Activated T-cell treated with anti-CD3 and anti-CD28 coated beads, Interleukin-2, amount 50 U/mL, for 24 hours (primary cell): Measurements from ENCODE around the gene TRUB2.
"Not testable (repeated sequence)": the region's sequence is repeated elsewhere in the genome, so short reads cannot be mapped to it uniquely, and the experiment has no call there.

ENCODE experiments used
- DNase-seq: peaks from one replicate; pipeline ENCODE4 v3.0.0-alpha.2; 2020
- H3K27ac Mint-ChIP-seq: 2 replicates; pipeline ENCODE4 v1.8.0; 2020; ENCODE audit warnings: mild to moderate bottlenecking, mixed read lengths
- H3K27me3 Mint-ChIP-seq: 2 replicates; pipeline ENCODE4 v1.8.0; 2020; ENCODE audit warnings: mixed read lengths
- H3K36me3 Mint-ChIP-seq: 2 replicates; pipeline ENCODE4 v1.8.0; 2020; ENCODE audit warnings: low read depth, mixed read lengths
- H3K4me1 Mint-ChIP-seq: 2 replicates; pipeline ENCODE4 v1.8.0; 2020; ENCODE audit warnings: low read depth, mixed read lengths
- H3K4me3 Mint-ChIP-seq: 2 replicates; pipeline ENCODE4 v1.8.0; 2020; ENCODE audit warnings: mild to moderate bottlenecking, moderate library complexity, mixed read lengths
- H3K9me3 Mint-ChIP-seq: 2 replicates; pipeline ENCODE4 v1.8.0; 2020; ENCODE audit warnings: mixed read lengths

Gene TRUB2

GRCh38 chr9:128297221-128297773 is 24.9 kb downstream of the TRUB2 start:
- Mint-ChIP-seq H3K4me3 (no peak overlapping the region), H3K27ac (peak overlapping the region; percentile 3), H3K4me1 (peaks cover 2% of the 10 kb centered on the region), H3K27me3 (no peaks in the 10 kb centered on the region), H3K36me3 (no peaks in the 10 kb centered on the region), H3K9me3 (no peaks in the 10 kb centered on the region)
- DNase-seq: no peak

DNA sequence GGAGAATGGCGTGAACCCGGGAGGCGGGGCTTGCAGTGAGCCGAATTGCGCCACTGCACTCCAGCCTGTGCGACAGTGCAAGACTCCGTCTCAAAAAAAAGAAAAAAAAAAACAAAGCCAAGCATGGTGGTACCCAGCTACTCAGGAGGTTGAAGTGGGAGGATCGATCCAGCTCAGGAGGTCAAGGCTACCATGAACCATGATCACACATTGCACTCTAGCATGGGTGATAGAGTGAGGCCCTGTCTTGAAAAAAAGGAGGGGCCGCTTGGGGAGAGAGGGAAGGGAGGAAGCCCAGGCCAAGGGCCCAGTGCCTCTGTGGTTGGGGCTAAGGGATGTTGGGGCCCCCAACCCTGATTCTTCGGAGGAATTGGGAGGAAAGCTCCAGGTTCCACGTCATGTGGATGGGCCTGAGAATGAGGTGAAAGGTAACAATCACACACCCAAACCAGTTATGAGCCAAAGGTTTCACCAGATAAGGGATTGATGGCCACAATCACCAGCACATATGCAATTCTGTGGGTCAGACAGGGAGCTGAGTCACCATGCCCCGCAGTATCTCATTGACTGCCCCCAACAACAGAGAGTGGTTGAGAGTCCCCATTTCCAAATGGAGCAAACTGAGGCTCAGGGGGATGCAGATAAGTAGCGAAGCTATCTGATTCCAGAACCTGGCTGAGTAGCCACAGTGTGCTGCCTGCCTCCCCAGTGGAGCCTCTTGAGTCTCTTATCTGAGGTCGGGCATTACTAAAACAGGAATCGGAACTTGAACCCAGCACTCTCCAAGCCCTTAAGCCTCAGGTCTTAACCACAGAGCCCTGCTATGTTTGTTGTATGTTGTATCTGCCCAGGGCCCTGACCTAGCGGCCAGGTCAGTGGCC is 25.7 kb downstream of the TRUB2 start:
- Mint-ChIP-seq H3K4me3 (no peak overlapping the region), H3K36me3 (no peaks in the 10 kb centered on the region), H3K27ac (no peak overlapping the region)

GRCh38 chr9:128294142-128294541 is 28.1 kb downstream of the TRUB2 start:
- no peak overlapping the region for H3K27ac Mint-ChIP-seq
- no peaks in the 10 kb centered on the region for H3K9me3 Mint-ChIP-seq
- no peak overlapping the region for H3K4me3 Mint-ChIP-seq
- no peaks in the 10 kb centered on the region for H3K27me3 Mint-ChIP-seq
- no peak for DNase-seq
- peaks cover under 1% of the 10 kb centered on the region for H3K36me3 Mint-ChIP-seq
- peaks cover 2% of the 10 kb centered on the region for H3K4me1 Mint-ChIP-seq

More for the DNA sequence above, 25.7 kb downstream of the TRUB2 start:
- Mint-ChIP-seq H3K9me3 (no peaks in the 10 kb centered on the region), H3K27me3 (no peaks in the 10 kb centered on the region), H3K4me1 (peaks cover 2% of the 10 kb centered on the region)
- DNase-seq: no peak

DNA sequence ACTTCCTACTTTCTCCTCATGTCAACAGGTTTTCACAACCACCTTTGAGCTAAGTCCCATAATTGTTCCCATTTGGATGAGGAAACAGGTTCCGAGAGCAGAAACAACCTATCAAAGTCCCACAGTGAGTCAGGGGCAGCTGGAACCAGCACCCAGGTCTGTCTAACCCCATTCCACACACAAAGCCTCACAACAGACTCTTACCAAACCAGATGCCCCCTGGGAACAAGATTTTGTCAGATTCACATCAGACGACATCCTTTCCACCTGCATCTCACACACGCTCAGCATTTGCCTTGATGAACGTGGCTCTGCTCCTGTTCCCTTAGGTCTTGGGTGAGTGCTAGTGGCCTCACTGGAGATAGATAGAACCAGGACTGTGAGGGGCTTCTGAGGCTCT is 29.2 kb downstream of the TRUB2 start:
- no peak overlapping the region for H3K4me3 Mint-ChIP-seq
- H3K4me1 Mint-ChIP-seq: peaks cover 2% of the 10 kb centered on the region
- H3K27me3 Mint-ChIP-seq: no peaks in the 10 kb centered on the region
- H3K9me3 Mint-ChIP-seq: no peaks in the 10 kb centered on the region
- DNase-seq: no peak
- peaks cover 9% of the 10 kb centered on the region for H3K36me3 Mint-ChIP-seq
- no peak overlapping the region for H3K27ac Mint-ChIP-seq

GRCh38 chr9:128292009-128292408 is 30.2 kb downstream of the TRUB2 start:
- Mint-ChIP-seq H3K4me3 (no peak overlapping the region), H3K9me3 (no peaks in the 10 kb centered on the region), H3K27ac (no peak overlapping the region), H3K36me3 (peaks cover 13% of the 10 kb centered on the region), H3K4me1 (peaks cover 2% of the 10 kb centered on the region), H3K27me3 (no peaks in the 10 kb centered on the region)
- no peak for DNase-seq

DNA sequence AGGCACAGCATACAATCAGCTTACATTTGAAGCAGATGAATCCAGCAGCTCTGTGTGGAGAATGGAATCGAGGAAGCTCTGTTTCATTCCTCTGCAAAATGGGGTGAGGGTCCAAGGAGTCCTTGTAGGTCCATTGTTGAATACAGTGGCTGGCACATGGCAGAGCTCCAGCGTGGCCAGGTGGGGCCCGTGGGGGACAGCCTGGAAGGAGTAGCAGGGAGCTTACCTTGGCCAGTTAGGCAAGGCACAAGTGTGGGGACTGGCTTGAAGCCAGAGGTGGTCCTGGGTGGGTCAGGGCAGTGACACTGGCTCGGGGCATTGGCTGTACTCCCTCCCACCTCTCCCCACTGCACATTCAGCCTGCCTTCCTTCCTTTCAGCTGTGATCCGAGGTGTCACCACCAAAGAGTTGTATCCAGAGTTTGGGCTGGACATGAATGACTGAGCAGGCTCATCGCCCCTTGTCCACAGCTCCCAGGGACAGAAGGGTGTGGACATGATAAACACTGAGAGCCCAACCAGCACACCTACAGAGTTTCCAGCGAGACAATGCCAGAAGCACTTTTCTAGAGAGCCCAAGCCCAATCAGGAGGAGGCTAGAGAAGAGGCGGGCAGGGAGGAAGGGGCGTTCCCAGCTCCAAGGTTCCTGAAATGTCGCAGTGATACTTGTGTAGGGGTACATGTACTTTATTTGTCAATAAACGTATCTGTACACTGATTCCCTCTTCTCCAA is 33.8 kb downstream of the TRUB2 start:
- no peaks in the 10 kb centered on the region for H3K9me3 Mint-ChIP-seq
- no peaks in the 10 kb centered on the region for H3K27me3 Mint-ChIP-seq
- H3K4me3 Mint-ChIP-seq: no peak overlapping the region
- H3K4me1 Mint-ChIP-seq: no peaks in the 10 kb centered on the region
- H3K36me3 Mint-ChIP-seq: peaks cover 25% of the 10 kb centered on the region
- no peak overlapping the region for H3K27ac Mint-ChIP-seq
- no peak for DNase-seq

GRCh38 chr9:128286440-128286839 is 35.8 kb downstream of the TRUB2 start:
- H3K27ac Mint-ChIP-seq: no peak overlapping the region
- no peaks in the 10 kb centered on the region for H3K4me1 Mint-ChIP-seq
- peaks cover 25% of the 10 kb centered on the region for H3K36me3 Mint-ChIP-seq
- no peaks in the 10 kb centered on the region for H3K27me3 Mint-ChIP-seq
- no peaks in the 10 kb centered on the region for H3K9me3 Mint-ChIP-seq
- DNase-seq: no peak
- H3K4me3 Mint-ChIP-seq: no peak overlapping the region

DNA sequence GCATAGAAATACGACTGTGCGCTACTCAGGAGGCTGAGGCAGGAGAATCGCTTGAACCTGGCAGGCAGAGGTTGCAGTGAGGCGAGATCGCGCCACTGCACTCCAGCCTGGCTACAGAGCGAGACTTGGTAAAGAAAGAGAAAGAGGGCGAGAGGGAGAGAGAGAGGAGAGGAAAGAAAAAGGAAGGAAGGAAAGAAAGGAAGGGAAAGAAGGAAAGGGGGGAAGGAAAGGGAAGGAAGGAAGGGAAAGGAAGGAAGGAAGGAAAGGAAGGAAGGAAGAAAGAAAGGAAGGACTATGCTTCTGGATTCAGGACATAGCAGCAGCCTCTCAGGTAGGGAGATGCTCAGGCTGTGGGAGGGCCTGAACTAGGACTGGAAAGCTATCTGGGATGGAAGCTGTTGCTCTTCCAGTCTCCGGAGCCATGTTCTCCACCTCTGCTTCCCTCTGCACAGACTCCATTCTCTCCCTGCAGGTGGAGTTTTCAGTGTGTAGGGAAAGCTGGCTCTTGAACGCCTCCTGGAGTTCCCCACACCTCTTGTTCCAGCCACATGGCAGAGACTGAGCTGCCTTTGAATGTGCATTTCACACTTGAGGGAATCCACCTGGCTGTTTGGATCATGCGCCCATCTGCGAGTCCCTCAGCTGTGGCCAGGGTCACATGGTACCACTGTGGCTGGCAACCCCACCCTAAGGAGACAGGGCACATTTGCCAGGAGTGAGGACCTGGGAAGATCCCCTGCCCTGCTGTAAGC is 37.0 kb downstream of the TRUB2 start:
- no peak overlapping the region for H3K4me3 Mint-ChIP-seq
- DNase-seq: no peak
- no peaks in the 10 kb centered on the region for H3K9me3 Mint-ChIP-seq
- H3K27ac Mint-ChIP-seq: no peak overlapping the region
- H3K36me3 Mint-ChIP-seq: peaks cover 25% of the 10 kb centered on the region
- H3K27me3 Mint-ChIP-seq: no peaks in the 10 kb centered on the region
- H3K4me1 Mint-ChIP-seq: peaks cover under 1% of the 10 kb centered on the region

GRCh38 chr9:128282500-128282899 is 39.7 kb downstream of the TRUB2 start:
- H3K27ac Mint-ChIP-seq: no peak overlapping the region
- DNase-seq: no peak
- peaks cover 19% of the 10 kb centered on the region for H3K36me3 Mint-ChIP-seq
- H3K27me3 Mint-ChIP-seq: no peaks in the 10 kb centered on the region
- peaks cover 12% of the 10 kb centered on the region for H3K4me1 Mint-ChIP-seq
- H3K9me3 Mint-ChIP-seq: no peaks in the 10 kb centered on the region
- no peak overlapping the region for H3K4me3 Mint-ChIP-seq

GRCh38 chr9:128280084-128280622 is 42.1 kb downstream of the TRUB2 start:
- DNase-seq: no peak
- Mint-ChIP-seq H3K27ac (peak overlapping the region; percentile 7), H3K4me1 (peaks cover 30% of the 10 kb centered on the region), H3K9me3 (no peaks in the 10 kb centered on the region), H3K27me3 (no peaks in the 10 kb centered on the region), H3K4me3 (no peak overlapping the region), H3K36me3 (peaks cover 16% of the 10 kb centered on the region)

GRCh38 chr9:128279088-128280073 is 42.9 kb downstream of the TRUB2 start:
- H3K4me3 Mint-ChIP-seq, DNase-seq, H3K27ac Mint-ChIP-seq, H3K27me3 Mint-ChIP-seq, H3K9me3 Mint-ChIP-seq: not testable (repeated sequence)
- peaks cover 19% of the 10 kb centered on the region for H3K36me3 Mint-ChIP-seq
- peaks cover 38% of the 10 kb centered on the region for H3K4me1 Mint-ChIP-seq

DNA sequence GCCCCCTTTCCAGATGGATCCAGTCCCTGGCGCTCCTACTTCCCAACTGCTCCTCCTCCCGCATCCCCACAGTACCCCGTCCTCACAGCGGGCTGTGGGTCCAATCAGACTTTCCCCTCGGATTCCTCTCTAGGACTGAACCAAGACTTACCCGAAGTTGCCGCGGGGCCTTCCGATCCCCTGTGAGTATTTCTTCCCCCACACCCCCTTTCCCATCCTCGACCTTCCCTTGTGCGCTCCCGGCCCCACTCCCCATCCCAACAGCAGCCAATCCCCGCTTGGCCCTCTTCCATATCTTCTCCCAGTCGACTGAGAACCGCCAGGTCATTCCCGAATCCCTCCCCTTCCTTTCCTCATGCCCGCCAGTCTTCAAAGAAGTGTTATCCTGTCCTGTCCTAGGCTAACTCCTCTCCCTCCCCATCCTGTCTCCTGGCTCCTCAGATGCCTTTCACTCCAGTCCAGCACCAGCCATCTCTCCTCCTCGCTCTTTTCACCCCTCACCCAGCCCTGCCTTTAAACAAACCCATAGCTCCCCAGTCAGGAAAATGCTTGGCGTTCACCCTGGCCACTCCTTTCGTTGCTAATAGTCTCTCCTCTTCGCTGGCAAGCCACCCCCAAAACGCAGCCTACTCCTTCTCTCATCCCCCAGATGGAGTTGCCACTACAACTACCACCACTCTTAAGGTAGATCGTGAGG is 45.5 kb downstream of the TRUB2 start:
- H3K27ac Mint-ChIP-seq: peak overlapping the region; percentile 97
- DNase-seq: peak; percentile 33

More for the DNA sequence above, 45.5 kb downstream of the TRUB2 start:
- H3K4me1 Mint-ChIP-seq: peaks cover 47% of the 10 kb centered on the region
- H3K27me3 Mint-ChIP-seq: no peaks in the 10 kb centered on the region
- no peaks in the 10 kb centered on the region for H3K9me3 Mint-ChIP-seq
- peaks cover 33% of the 10 kb centered on the region for H3K36me3 Mint-ChIP-seq
- peak overlapping the region; percentile 98 for H3K4me3 Mint-ChIP-seq
